ENCODE measurements around the gene MAOA. TPM values are rescaled to one million over a fixed set of nuclear protein-coding genes. Genes with fewer than 3 reads are reported as not detected.

Gene MAOA
- total and polyA plus RNA-seq, 2 experiments from 2014 or later, result 0.09 TPM; not detected in 1

- Histone ChIP-seq H2AFZ (no peak overlapping the region), H3K27me3 (replicated peaks; ENCODE audit: insufficient read depth) (no peaks in the 10 kb centered on the region), H3K27ac (no peak overlapping the region), H3K4me3 (no peak overlapping the region), H3K9me2 (ENCODE audit: insufficient read depth) (no peaks in the 10 kb centered on the region), H3F3A (ENCODE audit: insufficient read depth) (no peaks in the 10 kb centered on the region), H3K9me3 (ENCODE audit: low read depth) (no peaks in the 10 kb centered on the region), H3K4me1 (ENCODE audit: insufficient read depth) (no peaks in the 10 kb centered on the region), H3K79me2 (ENCODE audit: insufficient read depth) (no peaks in the 10 kb centered on the region), H3K36me3 (ENCODE audit: low read depth) (no peaks in the 10 kb centered on the region), H3K9ac (no peak overlapping the region), H4K20me1 (ENCODE audit: insufficient read depth) (no peaks in the 10 kb centered on the region), H3K4me2 (ENCODE audit: unreplicated experiment) (no peak overlapping the region)
- DNase-seq, result no peak
- WGBS, 2 experiments (ENCODE audit: low coverage in 1 of 2, low lambda C conversion rate in 2 of 2, missing lambda C conversion rate in 2 of 2), result 24 to 31% methylated on average over 3 of the region's 3 CpGs
- no peak for TF ChIP-seq EZH2phosphoT487 (IDR thresholded peaks at IDR 0.05; ENCODE audit: insufficient read depth, low read depth)
- no peak for TF ChIP-seq EZH2 (IDR thresholded peaks at IDR 0.05; ENCODE audit: insufficient read depth, poor library complexity, severe bottlenecking)
- in situ Hi-C loops (cut with MboI), result no loop called here
Observed at GRCh38 chrX:43633757-43634156, 22.3 kb upstream of the MAOA start.

GRCh38 chrX:43640482-43640881, 15.6 kb upstream of the MAOA start:
- Histone ChIP-seq H3K9me2 (ENCODE audit: insufficient read depth) (no peaks in the 10 kb centered on the region), H3K36me3 (ENCODE audit: low read depth) (no peaks in the 10 kb centered on the region), H3K4me3 (no peak overlapping the region), H2AFZ (no peak overlapping the region), H3K27me3 (replicated peaks; ENCODE audit: insufficient read depth) (no peaks in the 10 kb centered on the region), H3K4me2 (ENCODE audit: unreplicated experiment) (no peak overlapping the region), H3F3A (ENCODE audit: insufficient read depth) (no peaks in the 10 kb centered on the region), H3K9ac (no peak overlapping the region), H4K20me1 (ENCODE audit: insufficient read depth) (no peaks in the 10 kb centered on the region), H3K79me2 (ENCODE audit: insufficient read depth) (no peaks in the 10 kb centered on the region), H3K9me3 (ENCODE audit: low read depth) (no peaks in the 10 kb centered on the region), H3K27ac (no peak overlapping the region), H3K4me1 (ENCODE audit: insufficient read depth) (no peaks in the 10 kb centered on the region)
- WGBS, 2 experiments (ENCODE audit: low coverage in 1 of 2, low lambda C conversion rate in 2 of 2, missing lambda C conversion rate in 2 of 2), result 56 to 57% methylated on average over 5 of the region's 5 CpGs
- in situ Hi-C loops (cut with MboI), result no loop called here
- TF ChIP-seq EZH2 (IDR thresholded peaks at IDR 0.05; ENCODE audit: insufficient read depth, poor library complexity, severe bottlenecking), result no peak
- TF ChIP-seq EZH2phosphoT487 (IDR thresholded peaks at IDR 0.05; ENCODE audit: insufficient read depth, low read depth), result no peak
- DNase-seq, result no peak

GRCh38 chrX:43641691-43642090, 14.4 kb upstream of the MAOA start:
- no peaks in the 10 kb centered on the region for H3K79me2 ChIP-seq (ENCODE audit: insufficient read depth)
- no peaks in the 10 kb centered on the region for H3F3A ChIP-seq (ENCODE audit: insufficient read depth)
- no peak for TF ChIP-seq EZH2 (IDR thresholded peaks at IDR 0.05; ENCODE audit: insufficient read depth, poor library complexity, severe bottlenecking)
- no peak for TF ChIP-seq EZH2phosphoT487 (IDR thresholded peaks at IDR 0.05; ENCODE audit: insufficient read depth, low read depth)
- DNase-seq, result no peak
- no peaks in the 10 kb centered on the region for H3K27me3 ChIP-seq (replicated peaks; ENCODE audit: insufficient read depth)
- H3K9ac ChIP-seq, result no peak overlapping the region
- H4K20me1 ChIP-seq (ENCODE audit: insufficient read depth), result no peaks in the 10 kb centered on the region
- no peaks in the 10 kb centered on the region for H3K9me2 ChIP-seq (ENCODE audit: insufficient read depth)
- H3K36me3 ChIP-seq (ENCODE audit: low read depth), result no peaks in the 10 kb centered on the region
- no peak overlapping the region for H3K27ac ChIP-seq
- no peak overlapping the region for H3K4me2 ChIP-seq (ENCODE audit: unreplicated experiment)
- no peak overlapping the region for H3K4me3 ChIP-seq
- no peak overlapping the region for H2AFZ ChIP-seq
- in situ Hi-C loops (cut with MboI), result no loop called here
- no peaks in the 10 kb centered on the region for H3K9me3 ChIP-seq (ENCODE audit: low read depth)
- H3K4me1 ChIP-seq (ENCODE audit: insufficient read depth), result no peaks in the 10 kb centered on the region

- Histone ChIP-seq H3F3A (ENCODE audit: insufficient read depth) (no peaks in the 10 kb centered on the region), H3K36me3 (ENCODE audit: low read depth) (no peaks in the 10 kb centered on the region), H3K9me2 (ENCODE audit: insufficient read depth) (no peaks in the 10 kb centered on the region), H3K4me2 (ENCODE audit: unreplicated experiment) (no peak overlapping the region), H2AFZ (no peak overlapping the region), H3K4me1 (ENCODE audit: insufficient read depth) (no peaks in the 10 kb centered on the region), H3K9ac (no peak overlapping the region), H3K9me3 (ENCODE audit: low read depth) (no peaks in the 10 kb centered on the region), H3K27ac (no peak overlapping the region), H4K20me1 (ENCODE audit: insufficient read depth) (no peaks in the 10 kb centered on the region), H3K4me3 (no peak overlapping the region), H3K27me3 (replicated peaks; ENCODE audit: insufficient read depth) (no peaks in the 10 kb centered on the region), H3K79me2 (ENCODE audit: insufficient read depth) (no peaks in the 10 kb centered on the region)
- peak; percentile 9 for DNase-seq
- in situ Hi-C loops (cut with MboI), result no loop called here
- 18 to 20% methylated on average over 1 of the region's 1 CpG for WGBS, 2 experiments (ENCODE audit: low coverage in 1 of 2, low lambda C conversion rate in 2 of 2, missing lambda C conversion rate in 2 of 2)
- TF ChIP-seq EZH2 (IDR thresholded peaks at IDR 0.05; ENCODE audit: insufficient read depth, poor library complexity, severe bottlenecking), result no peak
- no peak for TF ChIP-seq EZH2phosphoT487 (IDR thresholded peaks at IDR 0.05; ENCODE audit: insufficient read depth, low read depth)
Observed at GRCh38 chrX:43643201-43643600, 12.9 kb upstream of the MAOA start.

GRCh38 chrX:43643662-43644061, 12.4 kb upstream of the MAOA start:
- Histone ChIP-seq H3K9me2 (ENCODE audit: insufficient read depth) (no peaks in the 10 kb centered on the region), H3K4me1 (ENCODE audit: insufficient read depth) (no peaks in the 10 kb centered on the region), H3K4me3 (no peak overlapping the region), H3K4me2 (ENCODE audit: unreplicated experiment) (no peak overlapping the region), H4K20me1 (ENCODE audit: insufficient read depth) (no peaks in the 10 kb centered on the region), H3K9me3 (ENCODE audit: low read depth) (no peaks in the 10 kb centered on the region), H3F3A (ENCODE audit: insufficient read depth) (no peaks in the 10 kb centered on the region), H3K27ac (no peak overlapping the region), H3K79me2 (ENCODE audit: insufficient read depth) (no peaks in the 10 kb centered on the region), H2AFZ (no peak overlapping the region), H3K27me3 (replicated peaks; ENCODE audit: insufficient read depth) (no peaks in the 10 kb centered on the region), H3K9ac (no peak overlapping the region), H3K36me3 (ENCODE audit: low read depth) (no peaks in the 10 kb centered on the region)
- TF ChIP-seq EZH2phosphoT487 (IDR thresholded peaks at IDR 0.05; ENCODE audit: insufficient read depth, low read depth) (no peak), EZH2 (IDR thresholded peaks at IDR 0.05; ENCODE audit: insufficient read depth, poor library complexity, severe bottlenecking) (no peak)
- no peak for DNase-seq
- in situ Hi-C loops (cut with MboI), result no loop called here
